HG03066 (cell line): ENCODE results near the gene AP4M1.

Source experiments
- ATAC-seq: cut with Tn5 transposase; IDR thresholded peaks from one replicate; pipeline ENCODE4 v1.9.1; 2021; ENCODE audit warnings: low read depth; ENCODE audit not compliant: unreplicated experiment

Gene AP4M1

GRCh38 chr7:100101016-100101862 is at the start of gene AP4M1, which contains the start of gene MCM7:
Gene AP4M1 (plus strand): TSS chr7:100101643. CDS start chr7:100101715, 72 bp downstream.
Gene MCM7 (minus strand): TSS chr7:100101397. CDS start chr7:100101294, 103 bp downstream.
- peak; percentile 84 for ATAC-seq

DNA sequence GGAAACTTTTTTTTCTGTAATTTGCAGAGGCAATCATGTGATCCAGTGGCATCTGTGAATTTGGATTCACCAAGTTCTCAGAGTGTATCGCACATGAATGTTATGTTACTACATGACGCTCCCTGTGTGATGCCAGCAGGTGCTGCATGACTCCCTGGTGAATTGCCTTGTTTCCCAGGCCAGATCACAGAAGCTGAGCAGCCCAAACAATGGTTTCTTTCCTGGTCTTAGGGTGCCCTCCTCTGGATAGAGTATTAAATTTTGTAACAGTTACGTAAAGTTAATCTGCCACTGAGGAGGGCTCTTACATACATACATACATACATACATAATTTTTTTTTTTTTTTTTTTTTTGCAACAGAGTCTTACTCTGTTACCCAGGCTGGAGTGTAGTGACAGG is 48.2 kb upstream of the AP4M1 start:
- no peak for ATAC-seq

DNA sequence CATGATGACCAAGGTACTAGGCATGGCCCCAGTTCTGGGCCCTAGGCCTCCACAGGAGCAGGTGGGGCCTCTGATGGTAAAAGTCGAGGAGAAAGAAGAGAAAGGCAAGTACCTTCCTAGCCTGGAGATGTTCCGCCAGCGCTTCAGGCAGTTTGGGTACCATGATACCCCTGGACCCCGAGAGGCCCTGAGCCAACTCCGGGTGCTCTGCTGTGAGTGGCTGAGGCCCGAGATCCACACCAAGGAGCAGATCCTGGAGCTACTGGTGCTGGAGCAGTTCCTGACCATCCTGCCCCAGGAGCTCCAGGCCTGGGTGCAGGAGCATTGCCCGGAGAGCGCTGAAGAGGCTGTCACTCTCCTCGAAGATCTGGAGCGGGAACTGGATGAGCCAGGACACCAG is 44.4 kb upstream of the AP4M1 start:
- ATAC-seq, result no peak

DNA sequence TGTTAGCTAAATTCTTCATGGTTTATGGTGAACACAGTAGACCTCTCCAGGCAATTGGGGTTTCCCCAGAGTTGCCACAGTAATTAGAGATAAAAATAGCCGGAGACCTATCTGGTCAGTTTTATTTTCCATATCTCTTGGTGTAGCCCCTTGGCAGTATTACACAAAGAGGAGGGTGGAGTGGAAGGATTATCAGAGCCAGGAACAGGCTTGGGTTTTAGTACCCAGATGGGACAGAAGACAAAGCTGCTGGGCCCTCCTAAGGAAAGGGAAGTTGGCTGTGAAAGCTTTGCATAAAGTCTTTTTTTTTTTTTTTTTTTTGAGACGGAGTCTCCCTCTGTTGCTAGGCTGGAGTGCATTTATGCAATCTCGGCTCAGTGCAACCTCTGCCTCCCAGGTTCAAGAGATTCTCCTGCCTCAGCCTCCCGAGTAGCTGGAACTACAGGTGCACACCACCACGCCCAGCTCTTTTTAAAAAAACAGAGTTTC is 42.1 kb upstream of the AP4M1 start:
- no peak for ATAC-seq

GRCh38 chr7:100061518-100062193 is 39.8 kb upstream of the AP4M1 start:
- ATAC-seq, result no peak

DNA sequence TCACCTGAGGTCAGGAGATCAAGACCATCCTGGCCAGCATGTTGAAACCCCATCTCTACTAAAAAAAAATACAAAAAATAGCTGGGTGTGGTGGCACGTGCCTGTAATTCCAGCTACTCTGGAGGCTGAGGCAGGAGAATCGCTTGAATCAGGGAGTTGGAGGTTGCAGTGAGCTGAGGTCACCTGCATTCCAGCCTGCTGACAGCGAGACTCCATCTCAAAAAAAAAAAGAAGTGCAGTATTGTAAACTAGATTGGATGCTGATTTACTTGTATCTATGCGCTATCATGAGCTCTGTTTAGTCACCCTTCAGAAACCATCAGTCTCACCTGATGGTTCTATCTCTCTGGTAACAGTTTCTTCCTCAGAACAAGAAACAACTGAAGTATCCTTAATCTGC is 38.1 kb upstream of the AP4M1 start:
- no peak for ATAC-seq

GRCh38 chr7:100064162-100064561 is 37.3 kb upstream of the AP4M1 start:
- ATAC-seq, result no peak

- no peak for ATAC-seq
Measured at GRCh38 chr7:100065452-100066186, 35.8 kb upstream of the AP4M1 start.

- no peak for ATAC-seq
Measured at GRCh38 chr7:100066953-100067352, 34.5 kb upstream of the AP4M1 start.

DNA sequence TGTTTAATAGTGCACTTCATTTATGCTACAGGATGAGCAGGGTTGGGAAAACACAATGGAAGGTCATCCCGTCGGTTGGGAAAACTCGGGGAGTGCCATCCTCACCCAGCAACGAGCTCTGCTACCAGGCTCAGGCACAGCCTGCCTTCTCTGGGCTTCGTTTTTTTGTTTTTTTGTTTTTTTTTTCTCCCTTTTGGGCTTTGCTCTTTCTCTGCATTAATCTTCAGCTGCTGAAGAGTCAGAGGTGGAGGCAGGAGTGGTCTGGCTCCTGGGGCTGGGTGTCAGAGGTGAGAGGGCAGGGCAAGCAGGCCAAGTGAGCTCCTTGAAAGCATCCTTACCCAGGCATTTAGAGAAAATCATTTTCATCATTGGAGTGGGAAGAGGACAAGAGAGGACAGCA is 31.5 kb upstream of the AP4M1 start:
- no peak for ATAC-seq

GRCh38 chr7:100071018-100071723 is 30.3 kb upstream of the AP4M1 start:
- ATAC-seq, result no peak

GRCh38 chr7:100072462-100072861 is 29.0 kb upstream of the AP4M1 start:
- no peak for ATAC-seq

- no peak for ATAC-seq
Measured at GRCh38 chr7:100074841-100075240, 26.6 kb upstream of the AP4M1 start.

DNA sequence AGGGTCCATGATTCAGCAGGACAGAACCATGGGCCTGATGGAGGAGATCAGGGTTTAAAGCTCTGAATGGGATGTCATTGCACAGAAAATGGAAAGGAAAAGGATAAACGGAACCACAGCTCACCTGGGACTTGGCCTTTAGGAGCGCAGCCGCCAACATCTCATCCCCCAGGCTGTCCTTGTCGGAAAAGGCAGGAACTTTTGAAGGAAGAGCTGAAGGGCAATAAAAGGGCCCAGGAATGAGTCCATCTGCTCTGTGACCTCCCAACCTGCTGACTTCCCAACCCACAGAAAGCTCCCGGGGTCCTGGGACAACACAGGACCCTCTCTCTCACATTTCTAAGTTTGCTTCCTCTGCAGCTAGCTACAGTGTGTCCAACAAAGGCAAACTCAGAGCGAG is 26.0 kb upstream of the AP4M1 start:
- ATAC-seq, result no peak

GRCh38 chr7:100077205-100077604 is 24.2 kb upstream of the AP4M1 start:
- no peak for ATAC-seq

- ATAC-seq, result no peak
Measured at GRCh38 chr7:100079024-100079560, 22.4 kb upstream of the AP4M1 start.

- ATAC-seq, result no peak
Measured at GRCh38 chr7:100080907-100081534, 20.4 kb upstream of the AP4M1 start.

DNA sequence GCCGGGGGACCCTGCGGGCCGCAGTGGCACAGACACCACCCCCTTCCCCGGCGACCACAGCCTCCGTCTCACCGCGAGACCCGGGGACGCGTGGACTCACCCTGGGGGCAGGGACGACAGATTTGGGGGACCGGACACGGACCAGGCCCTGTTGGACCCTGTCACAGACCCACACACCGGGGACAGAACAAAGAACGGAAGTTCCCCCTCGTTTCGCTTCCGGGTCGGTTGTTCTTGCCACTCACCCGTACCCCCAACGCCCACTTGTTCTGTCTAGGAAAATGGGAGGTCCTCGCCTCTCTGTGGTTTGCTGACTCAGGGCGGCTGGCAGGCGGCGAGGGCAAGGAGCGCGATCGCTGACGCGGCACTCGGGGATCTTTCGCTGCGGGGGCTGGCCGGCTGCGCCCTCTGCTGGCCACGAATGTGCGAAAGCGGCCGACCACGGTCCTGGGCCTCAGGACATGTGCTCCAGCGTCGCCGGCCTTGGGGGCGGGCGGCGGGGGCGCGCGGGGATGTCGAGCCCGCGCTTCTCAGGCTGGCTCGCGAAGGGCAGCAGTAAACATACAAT is 19.8 kb upstream of the AP4M1 start, which contains the start of gene ZNF3:
ZNF3 (minus strand) TSS at position 189 of the 568 bp plus-strand sequence. CDS start 4,366 bp downstream, outside the sequence.
- peak; percentile 83 for ATAC-seq

DNA sequence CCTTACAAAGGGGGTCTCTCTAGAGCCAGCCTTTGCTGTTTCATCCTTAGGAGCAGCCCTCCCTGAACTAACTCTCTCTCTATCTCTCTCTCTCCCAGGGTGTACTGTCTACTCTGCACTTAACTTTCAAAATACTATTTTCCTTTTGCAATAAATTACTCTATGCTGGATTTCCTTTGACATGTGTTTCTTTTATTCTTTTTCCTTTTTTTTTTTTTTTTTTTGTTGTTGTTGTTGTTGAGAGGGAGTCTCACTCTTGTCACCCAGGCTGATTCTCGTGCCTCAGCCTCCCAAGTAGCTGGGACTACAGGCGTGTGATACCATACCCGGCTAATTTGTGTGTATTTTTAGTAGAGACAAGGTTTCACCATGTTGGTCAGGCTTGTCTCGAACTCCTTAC is 18.5 kb upstream of the AP4M1 start:
- ATAC-seq, result no peak
